ENCODE measurements around the gene SLC25A1.

Gene SLC25A1

GRCh38 chr22:19201130-19201868 is 22.8 kb upstream of the SLC25A1 start:
- in situ Hi-C loops (cut with HindIII; ENCODE audit: low pct_unique_long_range_greater_than_20kb, low sequenced_read_pairs), result no loop called here
- TF ChIP-seq JUND (IDR thresholded peaks at IDR 0.05; ENCODE audit: low read depth), result no peak
- no peak for DNase-seq (ENCODE audit: low read depth in 1 of 2, low spot score in 1 of 2)

- TF ChIP-seq JUND (IDR thresholded peaks at IDR 0.05; ENCODE audit: low read depth), result no peak
- DNase-seq (ENCODE audit: low read depth in 1 of 2, low spot score in 1 of 2), result no peak
- in situ Hi-C loops (cut with HindIII; ENCODE audit: low pct_unique_long_range_greater_than_20kb, low sequenced_read_pairs), result no loop called here
Observed at GRCh38 chr22:19199479-19199878, 20.9 kb upstream of the SLC25A1 start.

GRCh38 chr22:19197997-19198865 is 19.7 kb upstream of the SLC25A1 start:
- no peak for TF ChIP-seq JUND (IDR thresholded peaks at IDR 0.05; ENCODE audit: low read depth)
- in situ Hi-C loops (cut with HindIII; ENCODE audit: low pct_unique_long_range_greater_than_20kb, low sequenced_read_pairs), result no loop called here
- DNase-seq (ENCODE audit: low read depth in 1 of 2, low spot score in 1 of 2), result no peak

DNA sequence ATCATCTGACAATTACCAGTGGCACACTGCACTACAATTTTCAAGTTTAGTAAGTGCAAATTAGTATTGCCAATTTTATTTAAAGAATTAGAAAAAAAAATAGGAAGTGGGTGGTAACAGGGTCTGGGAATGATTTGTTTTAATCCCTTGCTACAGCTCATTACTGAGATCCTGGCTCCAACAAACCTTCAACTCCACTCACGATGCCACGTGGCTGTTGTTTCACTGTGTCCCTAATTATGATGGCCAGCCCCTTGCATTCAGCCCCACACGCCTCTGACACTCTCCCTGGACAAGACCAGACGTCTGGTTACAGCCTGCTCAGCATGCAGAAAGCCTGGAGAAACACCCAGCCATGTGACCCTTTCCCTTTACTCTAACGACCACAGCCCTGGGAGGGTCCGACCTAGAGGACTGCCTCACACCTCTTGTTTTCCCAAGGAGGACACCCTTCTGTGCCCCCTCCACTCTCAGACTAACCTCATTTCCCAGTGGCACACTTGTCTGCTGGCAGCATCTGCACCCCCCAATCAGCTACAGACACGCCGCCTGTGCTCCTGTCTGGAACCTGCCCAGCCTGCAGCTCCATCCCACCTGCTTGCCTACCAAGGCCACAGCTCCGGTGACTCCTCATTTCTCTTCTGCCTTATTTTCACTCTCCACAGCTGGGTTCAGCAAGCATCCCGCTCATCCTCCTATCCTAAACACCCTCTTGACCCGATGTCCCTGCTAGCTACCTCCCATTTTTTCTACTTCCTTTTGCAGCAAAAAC is 18.5 kb upstream of the SLC25A1 start:
- no peak for DNase-seq (ENCODE audit: low read depth in 1 of 2, low spot score in 1 of 2)
- in situ Hi-C loops (cut with HindIII; ENCODE audit: low pct_unique_long_range_greater_than_20kb, low sequenced_read_pairs), result no loop called here
- no peak for TF ChIP-seq JUND (IDR thresholded peaks at IDR 0.05; ENCODE audit: low read depth)

DNA sequence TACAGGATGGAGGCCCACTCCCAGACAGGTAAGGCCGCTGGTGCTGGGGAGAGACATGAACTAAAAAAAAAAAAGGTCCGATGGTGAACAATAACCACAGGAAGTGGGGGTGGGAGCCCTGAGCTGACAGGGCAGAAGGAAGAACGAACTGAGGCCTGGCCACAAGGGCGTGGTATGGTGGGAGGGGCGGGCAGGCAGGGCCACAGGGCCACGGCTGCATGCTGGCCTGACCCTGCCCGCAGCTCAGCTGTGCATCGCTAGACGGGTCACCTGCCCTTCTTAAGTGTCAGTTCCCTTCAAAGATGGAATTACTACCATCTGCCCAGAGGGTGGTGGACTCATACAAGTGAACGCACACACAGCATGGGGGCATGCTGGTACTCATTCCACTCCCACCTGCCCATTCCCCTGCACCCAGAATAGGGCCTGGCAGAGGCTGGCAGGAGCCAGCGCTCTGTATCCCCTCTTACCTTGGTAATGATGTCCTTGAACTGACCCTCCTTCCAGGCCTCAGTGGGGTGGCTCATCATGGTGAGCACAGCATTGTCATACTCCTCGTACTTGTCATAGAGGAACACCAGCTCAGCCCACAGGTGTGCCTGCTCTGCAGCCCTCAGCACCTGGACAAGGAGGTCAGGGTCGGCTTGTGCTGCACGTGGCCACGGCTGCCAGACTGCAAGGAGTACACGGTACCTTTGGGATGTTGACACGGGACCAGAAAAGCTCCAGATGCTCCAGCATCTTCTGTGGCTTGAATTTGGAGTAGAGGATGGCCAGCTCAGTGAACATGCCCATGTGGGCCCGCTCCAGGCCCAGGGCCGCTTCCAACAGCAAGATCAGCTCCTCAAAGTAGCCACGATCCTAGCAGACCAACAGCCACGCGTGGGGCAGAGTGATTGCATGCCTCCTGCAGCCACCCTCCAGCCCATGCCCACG is 17.5 kb upstream of the SLC25A1 start:
- no peak for DNase-seq (ENCODE audit: low read depth in 1 of 2, low spot score in 1 of 2)
- in situ Hi-C loops (cut with HindIII; ENCODE audit: low pct_unique_long_range_greater_than_20kb, low sequenced_read_pairs), result no loop called here
- TF ChIP-seq JUND (IDR thresholded peaks at IDR 0.05; ENCODE audit: low read depth), result no peak

- TF ChIP-seq JUND (IDR thresholded peaks at IDR 0.05; ENCODE audit: low read depth), result no peak
- no peak for DNase-seq (ENCODE audit: low read depth in 1 of 2, low spot score in 1 of 2)
- in situ Hi-C loops (cut with HindIII; ENCODE audit: low pct_unique_long_range_greater_than_20kb, low sequenced_read_pairs), result no loop called here
Observed at GRCh38 chr22:19194766-19195536, 16.4 kb upstream of the SLC25A1 start.

GRCh38 chr22:19193879-19194278 is 15.3 kb upstream of the SLC25A1 start:
- TF ChIP-seq JUND (IDR thresholded peaks at IDR 0.05; ENCODE audit: low read depth), result no peak
- in situ Hi-C loops (cut with HindIII; ENCODE audit: low pct_unique_long_range_greater_than_20kb, low sequenced_read_pairs), result no loop called here
- DNase-seq (ENCODE audit: low read depth in 1 of 2, low spot score in 1 of 2), result no peak

- DNase-seq (ENCODE audit: low read depth in 1 of 2, low spot score in 1 of 2), result no peak
- TF ChIP-seq JUND (IDR thresholded peaks at IDR 0.05; ENCODE audit: low read depth), result no peak
- in situ Hi-C loops (cut with HindIII; ENCODE audit: low pct_unique_long_range_greater_than_20kb, low sequenced_read_pairs), result no loop called here
Observed at GRCh38 chr22:19187716-19188563, 9.4 kb upstream of the SLC25A1 start.

DNA sequence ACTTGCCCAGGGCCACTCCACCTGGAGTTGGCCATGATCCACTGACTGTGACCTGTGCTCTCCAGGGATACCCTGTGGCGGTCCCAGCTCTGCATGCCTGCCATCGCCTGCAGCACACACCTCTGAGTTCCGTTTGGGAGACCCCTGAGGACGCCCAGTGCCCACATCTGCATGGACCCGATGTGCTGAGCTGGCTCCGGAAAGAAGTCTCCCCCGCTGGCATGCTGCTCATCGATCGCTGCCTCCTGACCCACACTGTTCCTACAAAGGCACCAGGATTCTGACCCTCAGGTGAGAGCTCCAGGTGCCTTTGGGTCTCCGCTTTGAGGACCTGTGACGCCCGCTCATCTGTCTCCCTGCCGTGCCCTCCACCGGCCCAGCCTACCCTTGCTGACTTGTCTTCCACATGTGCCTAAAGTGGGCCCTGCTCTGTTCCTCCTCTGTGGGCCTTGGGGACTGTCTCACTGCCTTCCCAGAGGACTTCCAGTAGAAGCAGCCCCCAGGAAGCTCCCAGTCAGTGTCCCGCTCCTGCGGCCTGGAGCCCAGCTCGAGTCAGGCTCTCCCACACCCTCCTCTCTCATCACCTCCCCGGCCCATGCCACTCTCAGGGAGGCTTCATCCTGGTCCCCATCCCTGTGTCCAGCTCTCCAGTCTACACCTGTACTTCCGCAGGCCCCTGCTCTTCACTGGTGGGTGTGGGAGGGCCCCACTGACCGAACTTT is 5.9 kb upstream of the SLC25A1 start:
- no peak for DNase-seq (ENCODE audit: low read depth in 1 of 2, low spot score in 1 of 2)
- in situ Hi-C loops (cut with HindIII; ENCODE audit: low pct_unique_long_range_greater_than_20kb, low sequenced_read_pairs), result no loop called here
- no peak for TF ChIP-seq JUND (IDR thresholded peaks at IDR 0.05; ENCODE audit: low read depth)

- in situ Hi-C loops (cut with HindIII; ENCODE audit: low pct_unique_long_range_greater_than_20kb, low sequenced_read_pairs), result no loop called here
- DNase-seq (ENCODE audit: low read depth in 1 of 2, low spot score in 1 of 2), result no peak
- no peak for TF ChIP-seq JUND (IDR thresholded peaks at IDR 0.05; ENCODE audit: low read depth)
Observed at GRCh38 chr22:19183216-19183615, 4.7 kb upstream of the SLC25A1 start.

All from T47D (cell line).